WI38 (cell line): ENCODE measurements around the gene PLEK2.
A peak's percentile ranks its signal among the peaks of the same experiment; 100 is the strongest.
"Not testable (repeated sequence)": the region's sequence is repeated elsewhere in the genome, so short reads cannot be mapped to it uniquely, and the experiment has no call there.

Source experiments
- H3K4me3 ChIP-seq: 2 replicates; pipeline ENCODE4 v1.5.1; 2011; ENCODE audit warnings: low read depth, mild to moderate bottlenecking, control low read depth, low read length
- CTCF ChIP-seq: IDR thresholded peaks from 2 replicates; pipeline ENCODE4 v1.5.1; 2012; ENCODE audit warnings: low read depth, mild to moderate bottlenecking, control low read depth, low read length

PLEK2 gene

GRCh38 chr14:67411820-67412421 is at the start of gene PLEK2:
TSS of gene PLEK2 (minus strand) at chr14:67412165. CDS start at chr14:67412059, 106 bp downstream.
- H3K4me3 ChIP-seq = peak within 1 kb of the TSS; percentile 40
- TF ChIP-seq CTCF = no peak

- no peak overlapping the region for H3K4me3 ChIP-seq
- no peak for TF ChIP-seq CTCF
Observed at GRCh38 chr14:67461341-67461985, 49.5 kb upstream of the PLEK2 start.

- no peak for TF ChIP-seq CTCF
- H3K4me3 ChIP-seq = no peak overlapping the region
Observed at GRCh38 chr14:67459336-67459735, 47.4 kb upstream of the PLEK2 start.

- TF ChIP-seq CTCF = no peak
- no peak overlapping the region for H3K4me3 ChIP-seq
Observed at GRCh38 chr14:67457782-67458181, 45.8 kb upstream of the PLEK2 start.

- TF ChIP-seq CTCF = no peak
- H3K4me3 ChIP-seq = no peak overlapping the region
Observed at GRCh38 chr14:67456732-67457131, 44.8 kb upstream of the PLEK2 start.

- H3K4me3 ChIP-seq = no peak overlapping the region
Observed at GRCh38 chr14:67453575-67454300, 41.8 kb upstream of the PLEK2 start.

GRCh38 chr14:67451667-67452066 is 39.7 kb upstream of the PLEK2 start:
- H3K4me3 ChIP-seq = not testable (repeated sequence)

More at GRCh38 chr14:67453575-67454300, 41.8 kb upstream of the PLEK2 start:
- no peak for TF ChIP-seq CTCF
